ENCODE measurements around the gene STX16. TPM values are rescaled to one million over a fixed set of nuclear protein-coding genes. Genes with fewer than 3 reads are reported as not detected.

The STX16 gene
- total and polyA plus RNA-seq, 2 donors (not counting 1 experiment from before 2014, with no cell fraction given) = 110 to 117 TPM

DNA sequence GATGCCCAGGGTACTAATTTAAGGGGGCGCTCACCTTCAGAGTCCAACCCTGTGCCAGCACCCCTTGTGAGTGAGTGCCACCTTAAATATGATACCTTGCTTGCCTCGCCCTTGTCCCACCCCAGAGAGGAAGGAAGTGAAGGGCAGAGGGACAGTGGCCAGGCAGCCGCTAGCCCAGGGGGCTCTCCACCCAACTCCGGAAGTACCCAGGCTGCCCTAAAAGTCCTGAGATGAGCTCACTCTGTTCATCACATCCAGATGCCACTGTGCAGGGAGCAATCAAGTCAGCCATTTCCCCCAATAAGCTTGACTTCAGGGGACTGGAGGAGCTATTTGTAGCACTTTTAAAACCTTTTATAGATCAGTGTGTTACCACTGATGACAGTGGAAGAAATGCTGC, 25.0 kb upstream of the STX16 start:
- Mint-ChIP-seq H3K27me3 (peaks cover 29% of the 10 kb centered on the region), H3K4me3 (no peak overlapping the region), H3K27ac (no peak overlapping the region), H3K4me1 (no peaks in the 10 kb centered on the region), H3K9me3 (ENCODE audit: insufficient read depth) (no peaks in the 10 kb centered on the region)
- no peak for DNase-seq
- TF ChIP-seq EZH2 (IDR thresholded peaks at IDR 0.05; ENCODE audit: borderline replicate concordance, insufficient read depth, low read depth, low read length, poor library complexity, severe bottlenecking) = no peak
- TF ChIP-seq, protein P1, sequence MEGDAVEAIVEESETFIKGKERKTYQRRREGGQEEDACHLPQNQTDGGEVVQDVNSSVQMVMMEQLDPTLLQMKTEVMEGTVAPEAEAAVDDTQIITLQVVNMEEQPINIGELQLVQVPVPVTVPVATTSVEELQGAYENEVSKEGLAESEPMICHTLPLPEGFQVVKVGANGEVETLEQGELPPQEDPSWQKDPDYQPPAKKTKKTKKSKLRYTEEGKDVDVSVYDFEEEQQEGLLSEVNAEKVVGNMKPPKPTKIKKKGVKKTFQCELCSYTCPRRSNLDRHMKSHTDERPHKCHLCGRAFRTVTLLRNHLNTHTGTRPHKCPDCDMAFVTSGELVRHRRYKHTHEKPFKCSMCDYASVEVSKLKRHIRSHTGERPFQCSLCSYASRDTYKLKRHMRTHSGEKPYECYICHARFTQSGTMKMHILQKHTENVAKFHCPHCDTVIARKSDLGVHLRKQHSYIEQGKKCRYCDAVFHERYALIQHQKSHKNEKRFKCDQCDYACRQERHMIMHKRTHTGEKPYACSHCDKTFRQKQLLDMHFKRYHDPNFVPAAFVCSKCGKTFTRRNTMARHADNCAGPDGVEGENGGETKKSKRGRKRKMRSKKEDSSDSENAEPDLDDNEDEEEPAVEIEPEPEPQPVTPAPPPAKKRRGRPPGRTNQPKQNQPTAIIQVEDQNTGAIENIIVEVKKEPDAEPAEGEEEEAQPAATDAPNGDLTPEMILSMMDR (IDR thresholded peaks at IDR 0.05) = no peak
- intact Hi-C loops (cut with micrococcal nuclease) = no loop called here
- Histone ChIP-seq H3K9me3 (ENCODE audit: control extremely low read depth in 1 of 3, control insufficient read depth in 2 of 3, insufficient read depth in 1 of 3, low read length in 2 of 3) (peaks cover 0 to 8% (median 0%) of the 10 kb centered on the region in 3 donors), H3K4me2 (replicated peaks; ENCODE audit: low read depth, low read length, poor library complexity, severe bottlenecking) (no peak overlapping the region), H3K27me3 (replicated peaks in 1 of 4; ENCODE audit: control extremely low read depth in 1 of 4, control insufficient read depth in 3 of 4, insufficient read depth in 4 of 4, low read length in 3 of 4) (peaks cover 0 to 4% (median 3%) of the 10 kb centered on the region in 4 experiments), H4K20me1 (ENCODE audit: control insufficient read depth, insufficient read depth, low read length, poor library complexity, severe bottlenecking) (no peaks in the 10 kb centered on the region), H2AFZ (ENCODE audit: insufficient read depth, low read depth, low read length, poor library complexity, severe bottlenecking) (no peak overlapping the region), H3K4me1 (ENCODE audit: control insufficient read depth in 2 of 2, insufficient read depth in 2 of 2, low read length in 2 of 2) (no peaks in the 10 kb centered on the region), H3K9ac (ENCODE audit: low read length) (no peak overlapping the region), H3K27ac (ENCODE audit: low read length in 2 of 2) (no peak overlapping the region), H3K4me3 (ENCODE audit: control extremely low read depth in 1 of 5, extremely low read depth in 1 of 5, insufficient read depth in 1 of 5, low read depth in 2 of 5, low read length in 4 of 5) (no peak overlapping the region), H3K79me2 (ENCODE audit: control insufficient read depth, insufficient read depth, low read length) (no peaks in the 10 kb centered on the region), H3K36me3 (replicated peaks in 1 of 2; ENCODE audit: control extremely low read depth in 1 of 2, control insufficient read depth in 1 of 2, extremely low read depth in 1 of 2, insufficient read depth in 2 of 2, low read length in 1 of 2) (no peaks in the 10 kb centered on the region)
- WGBS (ENCODE audit: insufficient coverage) = 55% methylated on average over 2 of the region's 4 CpGs
- CTCF ChIA-PET = no interaction called here
- POLR2A ChIA-PET = no interaction called here
- no peak for ATAC-seq (ENCODE audit: low read depth)

DNA sequence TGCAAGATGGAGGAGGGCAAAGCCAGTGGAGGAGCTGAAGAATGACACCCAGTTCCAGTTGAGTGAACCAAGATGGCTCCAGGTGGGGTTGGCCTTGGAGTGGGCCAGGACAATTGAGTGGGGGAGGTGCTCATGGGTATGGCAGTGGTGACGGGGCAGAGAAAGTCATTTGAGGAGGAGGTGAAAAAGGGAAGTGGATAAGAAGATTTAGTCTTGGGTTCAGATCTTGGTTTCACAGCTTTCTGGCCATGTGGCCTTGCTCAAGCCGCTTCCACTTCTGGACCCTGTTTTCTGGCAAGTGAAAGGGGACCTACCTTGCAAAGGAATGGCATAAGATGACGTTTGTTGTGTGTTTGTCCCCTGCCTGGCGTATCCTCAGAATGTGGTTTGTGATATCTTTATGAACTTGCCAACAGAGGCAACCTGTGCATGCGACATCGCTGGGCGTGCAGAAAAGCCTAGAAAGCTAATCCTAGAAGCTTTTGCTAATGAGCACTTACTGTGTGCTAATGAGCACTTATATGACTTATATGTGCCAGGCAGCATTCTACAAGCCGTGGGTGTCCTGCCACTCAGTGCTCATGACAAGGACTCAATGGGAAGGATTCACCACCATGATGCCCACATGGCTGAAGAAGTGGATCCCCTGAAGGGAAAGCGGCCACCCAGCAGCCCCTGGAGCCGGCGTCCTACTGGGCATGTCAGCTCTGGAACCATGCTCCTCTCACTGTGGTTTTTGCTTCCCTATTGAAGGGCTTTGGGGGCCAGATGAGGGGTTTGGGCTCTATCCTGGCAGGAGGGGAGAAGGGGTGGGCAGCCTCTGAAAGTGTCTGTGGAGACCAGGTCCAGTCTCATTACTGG, 23.6 kb upstream of the STX16 start:
- intact Hi-C loops (cut with micrococcal nuclease) = no loop called here
- no peaks in the 10 kb centered on the region for H3K4me1 ChIP-seq (ENCODE audit: control insufficient read depth in 2 of 2, insufficient read depth in 2 of 2, low read length in 2 of 2)
- H4K20me1 ChIP-seq (ENCODE audit: control insufficient read depth, insufficient read depth, low read length, poor library complexity, severe bottlenecking) = no peaks in the 10 kb centered on the region
- CTCF ChIA-PET = no interaction called here
- POLR2A ChIA-PET = no interaction called here
- H3K27ac ChIP-seq (ENCODE audit: low read length in 2 of 2) = no peak overlapping the region
- no peak overlapping the region for H3K4me2 ChIP-seq (replicated peaks; ENCODE audit: low read depth, low read length, poor library complexity, severe bottlenecking)
- no peaks in the 10 kb centered on the region for H3K36me3 ChIP-seq (replicated peaks in 1 of 2; ENCODE audit: control extremely low read depth in 1 of 2, control insufficient read depth in 1 of 2, extremely low read depth in 1 of 2, insufficient read depth in 2 of 2, low read length in 1 of 2)
- peaks cover 0 to 7% (median 4%) of the 10 kb centered on the region in 4 experiments for H3K27me3 ChIP-seq (replicated peaks in 1 of 4; ENCODE audit: control extremely low read depth in 1 of 4, control insufficient read depth in 3 of 4, insufficient read depth in 4 of 4, low read length in 3 of 4)
- no peak overlapping the region for H3K4me3 ChIP-seq (ENCODE audit: control extremely low read depth in 1 of 5, extremely low read depth in 1 of 5, insufficient read depth in 1 of 5, low read depth in 2 of 5, low read length in 4 of 5)
- H3K9me3 ChIP-seq (ENCODE audit: control extremely low read depth in 1 of 3, control insufficient read depth in 2 of 3, insufficient read depth in 1 of 3, low read length in 2 of 3) = peaks cover 0 to 8% (median 0%) of the 10 kb centered on the region in 3 donors
- no peak overlapping the region for H3K4me3 Mint-ChIP-seq
- ATAC-seq (ENCODE audit: low read depth) (no peak), DNase-seq (no peak)
- H3K79me2 ChIP-seq (ENCODE audit: control insufficient read depth, insufficient read depth, low read length) = no peaks in the 10 kb centered on the region
- no peaks in the 10 kb centered on the region for H3K4me1 Mint-ChIP-seq
- peaks cover 30% of the 10 kb centered on the region for H3K27me3 Mint-ChIP-seq
- no peak overlapping the region for H3K9ac ChIP-seq (ENCODE audit: low read length)
- H3K27ac Mint-ChIP-seq = no peak overlapping the region
- no peaks in the 10 kb centered on the region for H3K9me3 Mint-ChIP-seq (ENCODE audit: insufficient read depth)
- WGBS (ENCODE audit: insufficient coverage) = 66% methylated on average over 8 of the region's 11 CpGs
- no peak overlapping the region for H2AFZ ChIP-seq (ENCODE audit: insufficient read depth, low read depth, low read length, poor library complexity, severe bottlenecking)
- TF ChIP-seq EZH2 (IDR thresholded peaks at IDR 0.05; ENCODE audit: borderline replicate concordance, insufficient read depth, low read depth, low read length, poor library complexity, severe bottlenecking) = no peak
- TF ChIP-seq, protein P1 (IDR thresholded peaks at IDR 0.05) = no peak

Data from B cell (primary cell).